Measurements from ENCODE around the gene NPAP1.

DNA sequence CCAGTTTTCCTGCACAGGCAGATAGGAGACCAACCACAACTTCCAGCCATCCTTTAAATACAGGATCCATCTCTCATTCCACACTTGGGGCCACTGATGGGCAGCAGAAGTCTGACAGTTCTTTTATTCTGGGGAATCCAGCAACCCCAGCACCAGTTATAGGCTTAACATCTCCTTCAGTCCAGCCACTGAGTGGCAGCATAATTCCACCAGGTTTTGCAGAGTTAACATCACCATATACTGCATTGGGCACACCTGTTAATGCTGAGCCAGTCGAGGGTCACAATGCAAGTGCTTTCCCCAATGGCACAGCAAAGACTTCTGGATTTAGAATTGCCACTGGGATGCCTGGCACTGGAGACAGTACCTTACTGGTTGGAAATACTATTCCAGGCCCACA is 2.9 kb downstream of the NPAP1 start:
- TF ChIP-seq POLR2AphosphoS5 (IDR thresholded peaks at IDR 0.05): no peak
- no peak for TF ChIP-seq POLR2A (IDR thresholded peaks at IDR 0.05)
